HG03045 (cell line): ENCODE results near the gene BCL2L11.

Experiments used
- ATAC-seq: cut with Tn5 transposase; IDR thresholded peaks from one replicate; pipeline ENCODE4 v1.9.1; 2021; ENCODE audit warnings: mild to moderate bottlenecking, moderate library complexity; ENCODE audit not compliant: unreplicated experiment

The BCL2L11 gene

GRCh38 chr2:111167076-111167862 lies 46.6 kb downstream of the BCL2L11 start:
- ATAC-seq = no peak

- no peak for ATAC-seq
These were observed 47.1 kb downstream of the BCL2L11 start for GRCh38 chr2:111167863-111168162.

- ATAC-seq = peak; percentile 71
These were observed 48.0 kb downstream of the BCL2L11 start for GRCh38 chr2:111168528-111169239.

- no peak for ATAC-seq
These were observed 48.6 kb downstream of the BCL2L11 start for GRCh38 chr2:111169268-111169667.

GRCh38 chr2:111169924-111170323 lies 49.2 kb downstream of the BCL2L11 start:
- no peak for ATAC-seq

- no peak for ATAC-seq
These were observed 50.7 kb downstream of the BCL2L11 start for GRCh38 chr2:111171337-111171930.

GRCh38 chr2:111172666-111173065 lies 52.0 kb downstream of the BCL2L11 start:
- ATAC-seq = no peak

- ATAC-seq = no peak
These were observed 52.6 kb downstream of the BCL2L11 start for GRCh38 chr2:111173338-111173737.

- ATAC-seq = no peak
These were observed 53.1 kb downstream of the BCL2L11 start for GRCh38 chr2:111173856-111174255.

- no peak for ATAC-seq
These were observed 54.9 kb downstream of the BCL2L11 start for GRCh38 chr2:111175615-111176014.

- ATAC-seq = no peak
These were observed 55.7 kb downstream of the BCL2L11 start for GRCh38 chr2:111176388-111176787.

GRCh38 chr2:111176867-111177266 lies 56.2 kb downstream of the BCL2L11 start:
- no peak for ATAC-seq

- ATAC-seq = no peak
These were observed 57.6 kb downstream of the BCL2L11 start for GRCh38 chr2:111178296-111178695.

- ATAC-seq = no peak
These were observed 58.2 kb downstream of the BCL2L11 start for GRCh38 chr2:111178730-111179405.

- no peak for ATAC-seq
These were observed 61.4 kb downstream of the BCL2L11 start for GRCh38 chr2:111182121-111182520.

- no peak for ATAC-seq
These were observed 62.0 kb downstream of the BCL2L11 start for GRCh38 chr2:111182740-111183139.

GRCh38 chr2:111184725-111185310 lies 64.1 kb downstream of the BCL2L11 start:
- no peak for ATAC-seq

- ATAC-seq = no peak
These were observed 64.8 kb downstream of the BCL2L11 start for GRCh38 chr2:111185361-111186022.

- ATAC-seq = no peak
These were observed 65.5 kb downstream of the BCL2L11 start for GRCh38 chr2:111186121-111186715.

GRCh38 chr2:111186933-111187332 lies 66.2 kb downstream of the BCL2L11 start:
- no peak for ATAC-seq
